Measurements from ENCODE around the gene KTN1.

Gene KTN1

GRCh38 chr14:55605793-55606192 lies 25.8 kb downstream of the KTN1 start:
- no peak for TF ChIP-seq CTCF (IDR thresholded peaks at IDR 0.05; ENCODE audit: control insufficient read depth, extremely low read depth, insufficient read depth)
- no peak for DNase-seq (ENCODE audit: low read depth)
- no peak overlapping the region for H3K4me3 ChIP-seq (ENCODE audit: low read depth, low read length)

GRCh38 chr14:55607386-55607785 lies 27.4 kb downstream of the KTN1 start:
- no peak for TF ChIP-seq CTCF (IDR thresholded peaks at IDR 0.05; ENCODE audit: control insufficient read depth, extremely low read depth, insufficient read depth)
- DNase-seq (ENCODE audit: low read depth), result no peak
- H3K4me3 ChIP-seq (ENCODE audit: low read depth, low read length), result no peak overlapping the region

GRCh38 chr14:55609681-55610080 lies 29.7 kb downstream of the KTN1 start:
- DNase-seq (ENCODE audit: low read depth), result no peak
- no peak for TF ChIP-seq CTCF (IDR thresholded peaks at IDR 0.05; ENCODE audit: control insufficient read depth, extremely low read depth, insufficient read depth)
- H3K4me3 ChIP-seq (ENCODE audit: low read depth, low read length), result no peak overlapping the region

GRCh38 chr14:55610713-55611370 lies 30.8 kb downstream of the KTN1 start:
- no peak overlapping the region for H3K4me3 ChIP-seq (ENCODE audit: low read depth, low read length)
- DNase-seq (ENCODE audit: low read depth), result no peak
- TF ChIP-seq CTCF (IDR thresholded peaks at IDR 0.05; ENCODE audit: control insufficient read depth, extremely low read depth, insufficient read depth), result no peak

GRCh38 chr14:55611859-55612258 lies 31.9 kb downstream of the KTN1 start:
- no peak overlapping the region for H3K4me3 ChIP-seq (ENCODE audit: low read depth, low read length)
- DNase-seq (ENCODE audit: low read depth), result no peak
- no peak for TF ChIP-seq CTCF (IDR thresholded peaks at IDR 0.05; ENCODE audit: control insufficient read depth, extremely low read depth, insufficient read depth)

GRCh38 chr14:55614304-55614703 lies 34.3 kb downstream of the KTN1 start:
- no peak for DNase-seq (ENCODE audit: low read depth)
- no peak for TF ChIP-seq CTCF (IDR thresholded peaks at IDR 0.05; ENCODE audit: control insufficient read depth, extremely low read depth, insufficient read depth)
- H3K4me3 ChIP-seq (ENCODE audit: low read depth, low read length), result no peak overlapping the region

- no peak for DNase-seq (ENCODE audit: low read depth)
- H3K4me3 ChIP-seq (ENCODE audit: low read depth, low read length), result no peak overlapping the region
- no peak for TF ChIP-seq CTCF (IDR thresholded peaks at IDR 0.05; ENCODE audit: control insufficient read depth, extremely low read depth, insufficient read depth)
These were observed 40.3 kb downstream of the KTN1 start for GRCh38 chr14:55620277-55620676.

Measured in LNCaP clone FGC (cell line).